Ishikawa (cell line): ENCODE results near the gene SREBF1.

ENCODE experiments used
- CEBPB ChIP-seq: IDR thresholded peaks from 2 replicates; pipeline ENCODE4 v1.6.1; 2012
- CREB1 ChIP-seq: IDR thresholded peaks from 2 replicates; pipeline ENCODE4 v1.6.1; 2012; ENCODE audit warnings: low read depth
- EGR1 ChIP-seq: IDR thresholded peaks from 2 replicates; pipeline ENCODE4 v1.6.1; 2012
- EP300 ChIP-seq: IDR thresholded peaks from 2 replicates; pipeline ENCODE4 v1.6.1; 2012; ENCODE audit warnings: borderline replicate concordance
- FOXM1 ChIP-seq: IDR thresholded peaks from 2 replicates; pipeline ENCODE4 v1.6.1; 2012; ENCODE audit warnings: low read depth, borderline replicate concordance
- MAX ChIP-seq: IDR thresholded peaks from 2 replicates; pipeline ENCODE4 v1.6.1; 2012
- NFIC ChIP-seq: IDR thresholded peaks from 2 replicates; pipeline ENCODE4 v1.6.1; 2012
- RAD21 ChIP-seq: IDR thresholded peaks from 2 replicates; pipeline ENCODE4 v1.6.1; 2012; ENCODE audit warnings: low read depth
- REST ChIP-seq: IDR thresholded peaks from 2 replicates; pipeline ENCODE4 v1.6.1; 2012; ENCODE audit warnings: low read depth, mild to moderate bottlenecking
- TAF1 ChIP-seq: IDR thresholded peaks from 2 replicates; pipeline ENCODE4 v1.6.1; 2012; ENCODE audit warnings: low read depth, mild to moderate bottlenecking
- TCF12 ChIP-seq: IDR thresholded peaks from 2 replicates; pipeline ENCODE4 v1.6.1; 2012; ENCODE audit warnings: low read depth
- TEAD4 ChIP-seq: IDR thresholded peaks from 2 replicates; pipeline ENCODE4 v1.6.1; 2012
- USF1 ChIP-seq: IDR thresholded peaks from 2 replicates; pipeline ENCODE4 v1.6.1; 2012
- YY1 ChIP-seq: IDR thresholded peaks from 2 replicates; pipeline ENCODE4 v1.6.1; 2012; ENCODE audit warnings: low read depth
- ZBTB7A ChIP-seq: IDR thresholded peaks from 2 replicates; pipeline ENCODE4 v1.6.1; 2012; ENCODE audit warnings: low read depth

The SREBF1 gene

GRCh38 chr17:17767887-17768418 is 68.8 kb downstream of the SREBF1 start:
- no peak for TF ChIP-seq YY1
- TF ChIP-seq TAF1 = no peak

- TF ChIP-seq TAF1 (no peak), TCF12 (no peak), CREB1 (no peak), NFIC (no peak), MAX (no peak), ZBTB7A (no peak), TEAD4 (no peak), RAD21 (no peak), EP300 (no peak), EGR1 (no peak), YY1 (no peak)
These were observed 69.5 kb downstream of the SREBF1 start for GRCh38 chr17:17767154-17767869.

GRCh38 chr17:17766744-17767120 is 70.1 kb downstream of the SREBF1 start:
- TF ChIP-seq EGR1 (no peak), YY1 (no peak), ZBTB7A (no peak), FOXM1 (no peak), MAX (no peak), EP300 (no peak), USF1 (no peak), TEAD4 (no peak), TAF1 (no peak), CEBPB (no peak), REST (no peak), RAD21 (no peak), CREB1 (no peak), NFIC (no peak), TCF12 (no peak)

GRCh38 chr17:17766077-17766743 is 70.6 kb downstream of the SREBF1 start:
- no peak for TF ChIP-seq TEAD4
- no peak for TF ChIP-seq RAD21
- TF ChIP-seq EGR1 = no peak
- TF ChIP-seq NFIC = no peak

- TF ChIP-seq USF1 = no peak
- no peak; the same call in 1 of the 2 replicates for TF ChIP-seq NFIC
- TF ChIP-seq RAD21 = no peak
- TF ChIP-seq ZBTB7A = no peak
- no peak for TF ChIP-seq YY1
- no peak for TF ChIP-seq CREB1
- no peak for TF ChIP-seq EGR1
- no peak for TF ChIP-seq TEAD4
These were observed 71.3 kb downstream of the SREBF1 start for GRCh38 chr17:17765359-17766076.

GRCh38 chr17:17763734-17764133 is 73.1 kb downstream of the SREBF1 start:
- TF ChIP-seq ZBTB7A (no peak), REST (no peak)
